ENCODE measurements around the gene MYO15B. TPM values are rescaled to one million over a fixed set of nuclear protein-coding genes. Genes with fewer than 3 reads are reported as not detected.

The MYO15B gene
- total and polyA plus RNA-seq, 2 of the 4 experiments (the other 2 are of a cell fraction) = 0.18 to 0.65 TPM

DNA sequence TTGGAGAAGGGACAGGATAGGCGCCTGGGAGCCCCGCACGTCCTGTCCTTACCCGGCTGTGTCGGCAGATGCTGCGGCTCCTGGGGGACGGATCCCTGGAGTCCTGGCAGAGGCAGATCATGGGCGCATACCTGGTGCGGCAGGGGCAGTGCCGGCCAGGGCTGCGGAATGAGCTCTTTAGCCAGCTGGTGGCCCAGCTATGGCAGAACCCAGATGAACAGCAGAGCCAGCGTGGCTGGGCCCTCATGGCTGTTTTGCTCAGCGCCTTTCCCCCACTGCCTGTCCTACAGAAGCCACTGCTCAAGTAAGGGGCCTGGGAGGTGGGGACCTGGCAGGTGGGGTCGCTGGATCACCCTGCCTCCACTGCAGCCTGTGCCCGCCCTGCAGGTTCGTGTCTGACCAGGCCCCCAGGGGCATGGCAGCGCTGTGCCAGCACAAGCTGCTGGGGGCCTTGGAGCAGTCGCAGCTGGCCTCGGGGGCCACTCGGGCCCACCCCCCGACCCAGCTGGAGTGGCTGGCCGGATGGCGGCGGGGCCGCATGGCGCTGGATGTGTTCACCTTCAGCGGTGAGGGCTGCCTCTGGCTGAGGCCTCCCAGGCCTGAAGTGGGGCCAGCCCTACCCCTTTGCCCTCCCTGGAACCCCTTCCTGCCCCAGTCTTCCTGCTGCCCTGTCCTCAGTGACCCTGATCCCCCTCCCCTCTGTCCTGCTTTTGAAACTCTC is 25.5 kb downstream of the MYO15B start:
- POLR2A ChIA-PET (ENCODE audit: unreplicated experiment) = no interaction called here
- H3K9me1 ChIP-seq (ENCODE audit: insufficient read depth, low read length) = no peaks in the 10 kb centered on the region
- no peak overlapping the region for H3K4me2 ChIP-seq (ENCODE audit: low read depth, low read length)
- H3K18ac ChIP-seq (ENCODE audit: low read depth, low read length) = no peak overlapping the region
- CTCF ChIA-PET = interaction anchor here (0.7 kb wide), 1 partner anchor 33 kb away, joined by 5 read pairs; no protein-coding TSS in a partner anchor
- no peaks in the 10 kb centered on the region for H4K20me1 ChIP-seq (ENCODE audit: insufficient read depth, low read length)
- H4K91ac ChIP-seq (ENCODE audit: insufficient read depth, low read depth, low read length) = no peak overlapping the region
- H2AK5ac ChIP-seq (ENCODE audit: low read depth, low read length) = no peak overlapping the region
- H3K4me3 ChIP-seq (ENCODE audit: insufficient read depth, low read depth, low read length) = no peak overlapping the region
- dilution Hi-C loops (cut with HindIII; ENCODE audit: low sequenced_read_pairs, unreplicated experiment) = no loop called here
- no peak overlapping the region for H2BK20ac ChIP-seq (ENCODE audit: low read depth, low read length)
- TF ChIP-seq RAD21 (IDR thresholded peaks at IDR 0.05; ENCODE audit: low read length) (no peak), CTCF (conservative IDR thresholded peaks at IDR 0.05; ENCODE audit: low read depth, low read length) (no peak), ELK1 (IDR thresholded peaks at IDR 0.05; ENCODE audit: borderline replicate concordance, low read depth, low read length) (no peak), BHLHE40 (IDR thresholded peaks at IDR 0.05; ENCODE audit: low read depth, low read length) (no peak), MAZ (IDR thresholded peaks at IDR 0.05; ENCODE audit: borderline replicate concordance, low read depth, low read length) (no peak), MXI1 (IDR thresholded peaks at IDR 0.05; ENCODE audit: borderline replicate concordance, low read depth, low read length) (no peak), CHD1 (IDR thresholded peaks at IDR 0.05; ENCODE audit: low read depth, low read length) (no peak), RCOR1 (IDR thresholded peaks at IDR 0.05; ENCODE audit: insufficient replicate concordance, low read length) (no peak), CEBPB (IDR thresholded peaks at IDR 0.05; ENCODE audit: low read depth, low read length) (no peak), RFX5 (IDR thresholded peaks at IDR 0.05; ENCODE audit: low read depth, low read length) (no peak), FOS (IDR thresholded peaks at IDR 0.05; ENCODE audit: low read depth, low read length) (no peak)
- TF ChIP-seq, protein P1, sequence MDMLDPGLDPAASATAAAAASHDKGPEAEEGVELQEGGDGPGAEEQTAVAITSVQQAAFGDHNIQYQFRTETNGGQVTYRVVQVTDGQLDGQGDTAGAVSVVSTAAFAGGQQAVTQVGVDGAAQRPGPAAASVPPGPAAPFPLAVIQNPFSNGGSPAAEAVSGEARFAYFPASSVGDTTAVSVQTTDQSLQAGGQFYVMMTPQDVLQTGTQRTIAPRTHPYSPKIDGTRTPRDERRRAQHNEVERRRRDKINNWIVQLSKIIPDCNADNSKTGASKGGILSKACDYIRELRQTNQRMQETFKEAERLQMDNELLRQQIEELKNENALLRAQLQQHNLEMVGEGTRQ (IDR thresholded peaks at IDR 0.05; ENCODE audit: low read depth, low read length) = no peak
- no peak overlapping the region for H2BK15ac ChIP-seq (ENCODE audit: low read depth, low read length)
- no peak overlapping the region for H2BK120ac ChIP-seq (ENCODE audit: low read depth, low read length)
- no peaks in the 10 kb centered on the region for H3K4me1 ChIP-seq (ENCODE audit: control insufficient read depth, insufficient read depth, low read length)
- peaks cover 12% of the 10 kb centered on the region for H3K27me3 ChIP-seq (ENCODE audit: control insufficient read depth, insufficient read depth, low read length)
- no peaks in the 10 kb centered on the region for H3K36me3 ChIP-seq (ENCODE audit: control insufficient read depth, insufficient read depth, low read length)
- H4K8ac ChIP-seq (ENCODE audit: low read depth in 2 of 2, low read length in 2 of 2) = no peak overlapping the region
- intact Hi-C loops (cut with micrococcal nuclease) = no loop called here
- H2AK9ac ChIP-seq (replicated peaks; ENCODE audit: low read depth, low read length, poor library complexity) = no peak overlapping the region
- no peak for DNase-seq
- no peak overlapping the region for H3K27ac ChIP-seq (ENCODE audit: insufficient read depth, low read length)
- H3K14ac ChIP-seq (replicated peaks; ENCODE audit: low read depth, low read length) = no peak overlapping the region
- in situ Hi-C loops (cut with MboI; ENCODE audit: low sequenced_read_pairs) = no loop called here
- H3K56ac ChIP-seq (ENCODE audit: extremely low read depth, insufficient read depth, low read length) = no peak overlapping the region
- H3K79me1 ChIP-seq (ENCODE audit: low read depth in 1 of 2, low read length in 2 of 2) = no peaks in the 10 kb centered on the region
- no peak overlapping the region for H2BK5ac ChIP-seq (ENCODE audit: low read depth, low read length, poor library complexity, severe bottlenecking)
- H3K23ac ChIP-seq (ENCODE audit: low read depth, low read length) = no peak overlapping the region
- no TSS peak for BruUV-seq (replicated peaks)
- no peak overlapping the region for H3K9ac ChIP-seq (ENCODE audit: low read depth, low read length)
- no peaks in the 10 kb centered on the region for H3K9me3 ChIP-seq (ENCODE audit: control insufficient read depth, insufficient read depth, low read length)
- H3K4ac ChIP-seq (ENCODE audit: low read depth, low read length) = no peak overlapping the region
- 79% methylated on average over 18 of the region's 27 CpGs; no CpG with 5 or more reads in 1 of the 2 experiments for WGBS, 2 experiments (ENCODE audit: extremely low coverage in 2 of 2, insufficient read length in 1 of 2)
- no peak for ATAC-seq (ENCODE audit: low read depth)
- no peak overlapping the region for H2AFZ ChIP-seq (replicated peaks; ENCODE audit: low read length, poor library complexity)
- H4K5ac ChIP-seq (ENCODE audit: low read depth, low read length) = no peak overlapping the region

All from IMR-90 (cell line).